Effector memory CD4-positive, alpha-beta T cell (primary cell): ENCODE data around the gene TMEM236.

ENCODE experiments used
- DNase-seq, 3 donors: peaks; one replicate each; pipeline ENCODE4 v3.0.0-alpha.2; 2020
- H3K27ac ChIP-seq: 2 replicates; pipeline ENCODE4 v1.7.0; 2013; ENCODE audit warnings: mild to moderate bottlenecking, low read length, moderate library complexity; ENCODE audit not compliant: insufficient read depth, poor library complexity, severe bottlenecking
- H3K27me3 ChIP-seq: replicated peaks from 2 replicates; pipeline ENCODE4 v1.7.0; 2013; ENCODE audit warnings: mild to moderate bottlenecking, low read length; ENCODE audit not compliant: insufficient read depth, control insufficient read depth, poor library complexity, severe bottlenecking
- H3K36me3 ChIP-seq: 2 replicates; pipeline ENCODE4 v1.7.0; 2013; ENCODE audit warnings: mild to moderate bottlenecking, low read length, moderate library complexity; ENCODE audit not compliant: control insufficient read depth, insufficient read depth
- H3K4me1 ChIP-seq: 2 replicates; pipeline ENCODE4 v1.7.0; 2013; ENCODE audit warnings: low read length, mild to moderate bottlenecking; ENCODE audit not compliant: control insufficient read depth, insufficient read depth, poor library complexity, severe bottlenecking
- H3K4me3 ChIP-seq: 2 replicates; pipeline ENCODE4 v1.7.0; 2013; ENCODE audit warnings: low read length, low read depth, mild to moderate bottlenecking; ENCODE audit not compliant: insufficient read depth, poor library complexity, severe bottlenecking
- H3K9me3 ChIP-seq: 2 replicates; pipeline ENCODE4 v1.7.0; 2013; ENCODE audit warnings: mild to moderate bottlenecking, low read length, moderate library complexity; ENCODE audit not compliant: control insufficient read depth

The TMEM236 gene

DNA sequence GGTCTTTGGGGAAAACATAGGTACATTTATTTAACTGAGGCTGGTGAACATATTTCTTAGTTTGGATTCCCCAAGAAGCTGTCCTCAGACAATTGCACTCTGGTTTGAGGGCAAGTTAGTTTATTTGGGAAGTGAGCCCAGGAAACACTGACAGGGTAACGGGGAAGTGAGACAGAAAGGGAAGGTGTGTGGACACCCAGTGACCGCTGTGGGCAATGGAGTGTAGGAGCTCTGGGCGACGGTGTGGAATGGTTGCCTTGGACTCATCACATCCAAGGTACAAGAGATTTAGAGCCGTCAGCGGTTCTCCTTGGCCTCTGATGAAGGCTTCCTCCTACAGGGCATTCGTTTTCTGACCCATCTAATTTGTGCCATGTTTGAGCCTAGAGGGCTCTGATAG lies 64.2 kb downstream of the TMEM236 start:
- no peak for DNase-seq
- Histone ChIP-seq H3K36me3 (no peaks in the 10 kb centered on the region), H3K4me3 (no peak overlapping the region)

DNA sequence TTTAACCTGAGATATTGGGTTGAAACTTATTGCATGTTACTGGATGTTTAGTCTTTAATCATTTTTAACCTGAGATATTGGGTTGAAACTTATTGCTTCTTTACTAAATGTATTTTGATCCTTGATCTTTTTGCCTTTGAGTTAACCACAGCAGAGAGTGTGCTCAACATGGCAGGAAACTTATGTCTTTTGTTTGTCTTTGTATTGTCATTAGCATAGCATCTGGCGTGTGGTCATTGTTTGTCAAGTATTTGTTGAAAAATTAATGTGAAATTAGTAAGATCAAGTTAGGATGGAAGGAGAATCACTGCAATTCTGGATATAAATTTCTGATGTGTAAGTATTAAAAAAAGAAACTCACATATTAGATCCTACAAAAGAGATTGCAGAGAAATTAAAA lies 65.3 kb downstream of the TMEM236 start:
- no peak for DNase-seq
- H3K9me3 ChIP-seq, result no peaks in the 10 kb centered on the region
- H3K27ac ChIP-seq, result no peak overlapping the region
- H3K4me3 ChIP-seq, result no peak overlapping the region
- H3K36me3 ChIP-seq, result no peaks in the 10 kb centered on the region
- H3K4me1 ChIP-seq, result no peaks in the 10 kb centered on the region
- no peaks in the 10 kb centered on the region for H3K27me3 ChIP-seq

More for the DNA sequence above, 64.2 kb downstream of the TMEM236 start:
- Histone ChIP-seq H3K9me3 (no peaks in the 10 kb centered on the region), H3K27ac (no peak overlapping the region), H3K27me3 (no peaks in the 10 kb centered on the region), H3K4me1 (no peaks in the 10 kb centered on the region)

DNA sequence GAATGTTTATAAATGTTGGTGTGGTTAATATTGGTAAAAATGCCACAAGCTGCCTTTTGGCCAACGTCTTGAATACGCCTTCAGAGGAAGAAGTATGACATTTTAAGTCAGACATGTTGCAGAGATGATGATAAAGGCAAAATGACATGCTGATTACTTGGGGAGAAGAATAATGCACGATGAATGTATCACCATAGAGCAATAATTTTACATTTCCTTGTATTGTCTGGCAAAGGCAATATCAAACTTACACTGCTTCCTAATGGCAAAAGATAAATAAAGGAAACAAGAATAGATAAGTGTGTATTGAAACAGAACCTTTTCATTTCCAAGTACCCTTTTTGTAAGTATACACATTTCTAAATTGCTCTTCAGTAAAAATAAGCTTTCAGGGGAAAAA lies 65.8 kb downstream of the TMEM236 start:
- Histone ChIP-seq H3K9me3 (no peaks in the 10 kb centered on the region), H3K4me3 (no peak overlapping the region), H3K27ac (no peak overlapping the region), H3K27me3 (no peaks in the 10 kb centered on the region), H3K4me1 (no peaks in the 10 kb centered on the region), H3K36me3 (no peaks in the 10 kb centered on the region)
- no peak for DNase-seq

DNA sequence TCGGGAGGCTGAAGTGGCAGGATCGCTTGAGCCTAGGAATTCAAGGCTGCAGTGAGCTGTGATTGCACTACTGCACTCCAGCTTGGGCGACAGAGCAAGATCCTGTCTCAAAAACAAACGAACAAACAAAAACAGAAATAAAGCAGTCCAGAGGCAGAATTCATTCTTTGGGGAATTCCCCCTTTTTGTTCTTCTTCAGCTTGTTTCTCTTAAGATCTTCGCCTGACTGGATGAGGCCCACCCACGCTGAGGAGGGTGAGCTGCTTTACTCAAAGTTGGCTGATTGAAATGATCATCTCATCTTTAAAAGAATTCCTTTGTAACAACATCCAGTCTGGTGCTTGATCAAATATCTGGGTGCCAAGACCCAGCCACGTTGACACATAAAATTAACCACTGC lies 67.8 kb downstream of the TMEM236 start:
- H3K27me3 ChIP-seq, result no peaks in the 10 kb centered on the region
- no peak overlapping the region for H3K4me3 ChIP-seq
- no peaks in the 10 kb centered on the region for H3K9me3 ChIP-seq
- H3K27ac ChIP-seq, result no peak overlapping the region
- H3K36me3 ChIP-seq, result no peaks in the 10 kb centered on the region
- H3K4me1 ChIP-seq, result no peaks in the 10 kb centered on the region
- no peak for DNase-seq

DNA sequence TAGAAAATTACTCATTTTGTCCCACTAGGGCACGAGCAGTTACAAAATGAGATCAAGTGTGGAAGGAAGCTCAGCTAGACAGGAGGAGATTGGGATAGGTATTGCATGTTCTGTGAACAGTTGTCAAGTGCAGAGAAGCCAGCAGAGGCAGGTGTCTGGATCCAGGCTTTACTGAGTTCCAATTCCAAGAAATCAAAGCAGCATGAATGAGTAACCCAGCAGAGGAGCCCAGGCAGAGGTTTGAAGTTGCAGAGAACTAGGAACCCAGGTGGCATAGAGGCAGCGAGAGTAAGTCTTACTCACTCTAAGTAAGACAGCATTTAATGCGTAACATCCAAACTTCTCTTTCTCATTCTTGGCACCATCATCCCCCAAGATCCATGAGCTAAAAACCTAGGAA lies 68.9 kb downstream of the TMEM236 start:
- H3K4me1 ChIP-seq, result no peaks in the 10 kb centered on the region
- H3K27me3 ChIP-seq, result no peaks in the 10 kb centered on the region
- H3K4me3 ChIP-seq, result no peak overlapping the region
- H3K36me3 ChIP-seq, result no peaks in the 10 kb centered on the region
- no peaks in the 10 kb centered on the region for H3K9me3 ChIP-seq
- DNase-seq, result no peak
- no peak overlapping the region for H3K27ac ChIP-seq

DNA sequence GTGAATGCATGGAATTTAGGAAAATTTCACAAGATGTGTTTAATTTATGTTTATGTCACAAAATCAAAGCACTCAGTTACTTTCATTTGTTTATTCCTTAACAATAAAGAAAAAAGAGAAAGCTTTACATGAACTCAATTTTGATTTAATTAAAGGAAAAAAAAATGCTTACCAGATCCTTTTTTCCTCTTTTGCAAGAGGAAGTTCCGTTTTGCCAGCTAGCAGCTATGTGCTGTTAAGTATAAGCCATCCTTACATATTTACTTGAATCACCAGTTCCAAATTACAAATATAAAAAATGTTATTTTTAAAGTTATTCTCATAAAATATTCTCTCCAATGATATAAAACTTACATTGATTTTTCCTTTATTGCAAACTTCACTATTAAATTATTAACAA lies 69.9 kb downstream of the TMEM236 start:
- Histone ChIP-seq H3K27ac (no peak overlapping the region), H3K36me3 (no peaks in the 10 kb centered on the region), H3K27me3 (no peaks in the 10 kb centered on the region), H3K4me1 (no peaks in the 10 kb centered on the region), H3K9me3 (no peaks in the 10 kb centered on the region), H3K4me3 (no peak overlapping the region)
- DNase-seq, result no peak

DNA sequence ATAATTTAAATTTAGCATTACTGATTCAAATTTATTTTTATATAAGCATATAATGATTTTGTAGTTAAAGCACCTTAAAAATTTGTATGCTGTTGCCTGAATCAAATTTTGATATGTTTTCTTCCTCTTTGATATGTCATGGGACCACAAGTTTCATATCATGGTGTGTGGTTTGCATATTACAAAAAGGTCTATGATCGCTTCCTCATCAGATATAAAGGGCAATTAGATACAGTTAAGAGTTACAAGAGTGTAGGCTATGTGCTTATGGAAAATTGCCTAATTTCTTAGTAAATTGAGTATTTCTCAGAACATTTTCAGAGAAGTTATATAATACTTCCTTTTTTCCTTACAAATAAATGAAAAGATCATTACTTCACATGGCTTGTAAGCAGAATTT lies 79.3 kb downstream of the TMEM236 start:
- Histone ChIP-seq H3K4me1 (no peaks in the 10 kb centered on the region), H3K4me3 (no peak overlapping the region), H3K27me3 (no peaks in the 10 kb centered on the region), H3K27ac (no peak overlapping the region), H3K36me3 (no peaks in the 10 kb centered on the region), H3K9me3 (no peaks in the 10 kb centered on the region)
- DNase-seq, result no peak

DNA sequence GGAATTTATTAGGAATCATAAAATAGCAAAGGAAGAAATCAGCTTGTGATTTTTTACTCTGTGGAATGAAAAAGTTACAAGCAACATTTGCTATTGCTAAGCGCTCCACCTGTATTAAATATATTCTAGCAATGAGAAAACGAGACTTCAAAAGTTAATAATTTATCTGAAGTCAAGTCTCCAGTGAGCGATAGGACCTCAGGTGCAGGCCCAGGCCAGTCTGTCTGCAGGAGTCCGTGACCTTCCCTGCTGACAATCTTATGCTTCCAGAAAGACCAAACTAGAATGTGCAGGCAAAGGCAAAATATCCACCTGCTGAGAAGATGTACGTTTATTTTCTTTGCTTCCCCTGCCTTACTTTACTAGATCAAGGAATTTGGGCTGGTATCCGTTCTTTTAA lies 79.9 kb downstream of the TMEM236 start:
- H3K4me1 ChIP-seq, result no peaks in the 10 kb centered on the region
- no peaks in the 10 kb centered on the region for H3K27me3 ChIP-seq
- H3K4me3 ChIP-seq, result no peak overlapping the region
- H3K36me3 ChIP-seq, result no peaks in the 10 kb centered on the region
- no peak overlapping the region for H3K27ac ChIP-seq
- DNase-seq, result no peak
- H3K9me3 ChIP-seq, result no peaks in the 10 kb centered on the region

DNA sequence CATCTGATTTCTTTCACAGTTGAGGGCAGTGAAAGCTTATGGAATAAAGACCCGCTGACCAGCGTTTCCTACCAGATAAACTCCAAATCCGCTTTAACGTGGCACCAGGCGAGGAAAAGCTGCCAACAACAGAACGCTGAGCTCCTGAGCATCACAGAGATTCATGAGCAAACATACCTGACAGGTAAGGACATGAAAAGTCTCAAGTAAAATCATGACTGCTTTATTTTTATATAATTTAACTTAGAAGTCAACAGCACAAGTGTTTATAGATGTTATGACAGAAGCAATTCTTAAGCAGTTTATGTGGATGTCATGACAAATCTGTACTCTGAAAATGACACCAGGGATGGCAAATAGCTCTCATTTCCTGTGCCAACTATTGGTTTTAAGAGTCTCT lies 81.7 kb downstream of the TMEM236 start:
- Histone ChIP-seq H3K4me3 (no peak overlapping the region), H3K27me3 (no peaks in the 10 kb centered on the region), H3K4me1 (no peaks in the 10 kb centered on the region), H3K27ac (no peak overlapping the region), H3K36me3 (no peaks in the 10 kb centered on the region), H3K9me3 (no peaks in the 10 kb centered on the region)
- DNase-seq, result no peak

DNA sequence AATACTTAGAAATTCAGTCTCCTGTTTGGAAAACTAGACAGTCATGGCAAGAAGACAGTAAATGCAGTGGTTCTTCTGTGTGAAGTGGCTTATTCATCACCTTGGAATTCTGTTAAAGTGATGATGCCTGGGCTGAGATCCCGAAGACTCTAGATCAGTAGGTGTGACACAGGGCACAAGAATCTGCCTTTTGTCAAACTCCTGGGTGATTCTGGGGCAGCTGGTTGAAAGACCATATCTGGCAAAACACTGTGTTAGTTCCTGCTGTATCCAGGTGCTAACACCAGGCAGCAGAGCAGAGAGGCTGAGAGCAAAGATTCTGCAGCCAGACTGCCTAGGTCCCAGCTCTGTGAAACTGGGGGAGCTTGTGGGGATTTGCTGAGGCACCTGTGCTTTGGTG lies 83.7 kb downstream of the TMEM236 start:
- no peak for DNase-seq
- Histone ChIP-seq H3K4me1 (no peaks in the 10 kb centered on the region), H3K4me3 (no peak overlapping the region), H3K9me3 (no peaks in the 10 kb centered on the region), H3K36me3 (no peaks in the 10 kb centered on the region), H3K27me3 (no peaks in the 10 kb centered on the region), H3K27ac (no peak overlapping the region)

DNA sequence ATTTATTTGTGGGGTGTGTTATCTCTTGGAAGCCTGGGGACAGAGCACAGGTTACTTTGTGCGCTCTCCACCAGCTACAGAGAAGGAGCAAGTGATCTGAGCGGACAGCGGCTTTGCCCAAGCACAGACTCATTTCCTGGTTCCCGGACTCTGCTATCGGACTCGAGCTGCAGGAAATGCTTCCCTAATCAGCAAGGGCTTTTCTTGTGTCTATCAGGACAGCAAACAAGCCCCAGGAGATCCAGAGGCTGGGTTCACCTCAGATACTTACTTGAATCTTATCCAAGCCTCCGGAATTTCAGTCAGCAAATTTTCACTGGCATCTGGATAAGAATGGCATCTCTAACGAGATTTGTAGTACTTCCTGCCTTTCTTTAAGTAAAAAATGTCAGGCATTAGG lies 84.9 kb downstream of the TMEM236 start:
- Histone ChIP-seq H3K36me3 (no peaks in the 10 kb centered on the region), H3K27me3 (no peaks in the 10 kb centered on the region), H3K4me3 (no peak overlapping the region), H3K4me1 (no peaks in the 10 kb centered on the region), H3K9me3 (no peaks in the 10 kb centered on the region), H3K27ac (no peak overlapping the region)
- DNase-seq, result no peak
